GM21619 (cell line): ENCODE results near the gene TPGS1.

ENCODE experiments used
- ATAC-seq: cut with Tn5 transposase; IDR thresholded peaks from one replicate; pipeline ENCODE4 v1.9.1; 2021; ENCODE audit not compliant: unreplicated experiment

Gene TPGS1

DNA sequence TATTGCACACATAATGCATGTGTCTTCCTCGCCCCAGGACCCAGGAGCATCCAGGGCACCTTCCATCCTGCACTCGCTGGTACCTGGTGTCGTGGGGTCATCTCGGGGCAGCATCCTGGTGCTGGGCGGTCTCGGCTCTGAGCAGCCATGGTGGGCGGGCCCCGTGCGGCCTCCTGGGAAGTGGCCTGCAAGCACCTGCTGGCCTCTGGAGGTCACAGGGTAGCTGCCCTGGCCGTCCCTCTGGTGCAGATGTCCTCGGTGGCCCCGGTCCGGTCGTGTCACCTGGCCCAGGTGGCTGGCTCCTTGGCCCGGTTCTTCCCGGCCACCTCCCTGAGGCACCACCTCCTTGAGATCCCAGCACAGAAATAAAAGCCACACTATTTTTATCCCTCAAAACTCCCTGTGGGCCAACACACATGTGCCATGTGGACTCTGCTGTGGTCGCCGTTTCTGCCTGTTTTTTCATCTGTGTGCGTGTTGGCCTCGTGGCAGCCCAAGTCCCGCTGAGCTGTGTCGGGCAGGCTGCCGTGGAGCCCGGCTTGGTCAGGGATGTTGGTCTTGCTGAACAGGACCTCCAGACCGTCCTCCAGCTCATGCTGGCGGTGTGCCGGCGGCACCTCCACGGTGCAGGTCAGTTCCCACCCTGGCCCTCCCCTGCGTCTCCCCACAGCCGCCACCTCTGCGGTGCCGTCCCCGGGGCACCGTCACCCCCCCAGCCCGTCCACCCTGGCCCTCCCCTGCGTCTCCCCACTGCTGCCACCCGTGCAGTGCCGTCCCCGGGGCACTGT is 31.5 kb downstream of the TPGS1 start:
- ATAC-seq: no peak

DNA sequence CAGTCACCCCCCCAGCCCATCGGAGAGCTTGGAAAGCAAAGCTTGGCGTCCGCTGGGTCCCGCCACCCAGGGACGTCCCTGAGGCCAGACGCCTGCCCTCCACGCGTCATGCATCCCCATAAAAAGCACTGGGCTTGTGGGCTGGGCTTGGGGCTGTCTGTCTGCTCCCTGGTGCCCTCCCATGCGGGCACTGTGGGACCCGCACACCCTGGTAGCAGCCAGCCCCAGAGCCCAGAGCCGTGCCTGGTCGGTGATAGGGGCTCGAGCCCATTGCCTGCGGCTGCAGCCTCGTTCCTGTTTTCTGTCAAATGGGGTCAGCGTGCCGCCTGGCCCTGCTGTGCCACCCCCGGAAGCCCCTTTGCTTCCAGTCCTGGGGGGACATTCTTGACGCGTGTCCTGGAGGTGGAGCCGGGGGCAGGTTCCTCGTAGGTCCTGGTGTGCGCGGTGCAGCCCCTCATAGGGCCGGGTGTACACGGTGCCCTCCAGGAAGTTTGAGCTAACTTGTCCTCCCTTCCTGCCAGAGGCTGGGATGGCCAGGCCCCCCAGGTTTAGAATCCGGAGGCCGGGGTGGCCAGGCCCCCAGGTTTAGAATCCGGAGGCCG is 32.2 kb downstream of the TPGS1 start:
- no peak for ATAC-seq

DNA sequence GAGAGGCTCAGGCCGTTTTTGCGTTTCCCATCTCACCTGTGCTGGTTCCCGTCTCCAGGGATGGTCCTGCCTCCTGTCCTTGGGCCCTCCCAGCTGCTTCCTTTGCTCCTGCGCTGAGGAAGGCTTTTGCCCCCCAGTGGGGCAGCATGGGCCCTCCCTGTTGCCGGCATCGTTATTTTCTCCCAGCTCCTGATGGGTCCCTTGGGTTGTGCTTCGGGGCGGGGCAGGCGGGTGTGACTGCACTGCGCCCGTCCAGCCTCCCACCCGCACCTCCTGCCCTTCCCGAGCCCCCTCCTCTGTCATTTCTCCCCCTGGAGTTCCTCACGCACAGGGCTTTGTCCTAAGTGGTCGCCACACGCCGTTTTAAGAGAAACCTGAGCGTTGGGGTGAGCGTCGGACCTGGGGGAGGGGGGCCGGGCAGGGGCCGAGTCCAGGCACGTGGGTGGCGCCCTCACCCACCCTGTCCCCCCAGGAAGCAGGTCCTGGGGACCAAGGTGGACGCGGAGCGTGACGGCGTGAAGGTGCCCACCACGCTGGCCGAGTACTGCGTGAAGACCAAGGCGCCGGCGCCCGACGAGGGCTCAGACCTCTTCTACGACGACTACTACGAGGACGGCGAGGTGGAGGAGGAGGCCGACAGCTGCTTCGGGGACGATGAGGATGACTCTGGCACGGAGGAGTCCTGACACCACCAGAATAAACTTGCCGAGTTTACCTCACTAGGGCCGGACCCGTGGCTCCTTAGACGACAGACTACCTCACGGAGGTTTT is 33.8 kb downstream of the TPGS1 start:
- no peak for ATAC-seq

DNA sequence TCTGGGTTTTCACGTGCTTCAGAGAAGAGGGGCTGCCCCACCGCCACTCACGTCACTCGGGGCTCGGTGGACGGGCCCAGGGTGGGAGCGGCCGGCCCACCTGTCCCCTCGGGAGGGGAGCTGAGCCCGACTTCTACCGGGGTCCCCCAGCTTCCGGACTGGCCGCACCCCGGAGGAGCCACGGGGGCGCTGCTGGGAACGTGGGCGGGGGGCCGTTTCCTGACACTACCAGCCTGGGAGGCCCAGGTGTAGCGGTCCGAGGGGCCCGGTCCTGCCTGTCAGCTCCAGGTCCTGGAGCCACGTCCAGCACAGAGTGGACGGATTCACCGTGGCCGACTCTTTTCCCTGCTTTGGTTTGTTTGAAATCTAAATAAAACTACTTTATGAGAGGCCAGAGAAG is 34.4 kb downstream of the TPGS1 start:
- ATAC-seq: no peak

DNA sequence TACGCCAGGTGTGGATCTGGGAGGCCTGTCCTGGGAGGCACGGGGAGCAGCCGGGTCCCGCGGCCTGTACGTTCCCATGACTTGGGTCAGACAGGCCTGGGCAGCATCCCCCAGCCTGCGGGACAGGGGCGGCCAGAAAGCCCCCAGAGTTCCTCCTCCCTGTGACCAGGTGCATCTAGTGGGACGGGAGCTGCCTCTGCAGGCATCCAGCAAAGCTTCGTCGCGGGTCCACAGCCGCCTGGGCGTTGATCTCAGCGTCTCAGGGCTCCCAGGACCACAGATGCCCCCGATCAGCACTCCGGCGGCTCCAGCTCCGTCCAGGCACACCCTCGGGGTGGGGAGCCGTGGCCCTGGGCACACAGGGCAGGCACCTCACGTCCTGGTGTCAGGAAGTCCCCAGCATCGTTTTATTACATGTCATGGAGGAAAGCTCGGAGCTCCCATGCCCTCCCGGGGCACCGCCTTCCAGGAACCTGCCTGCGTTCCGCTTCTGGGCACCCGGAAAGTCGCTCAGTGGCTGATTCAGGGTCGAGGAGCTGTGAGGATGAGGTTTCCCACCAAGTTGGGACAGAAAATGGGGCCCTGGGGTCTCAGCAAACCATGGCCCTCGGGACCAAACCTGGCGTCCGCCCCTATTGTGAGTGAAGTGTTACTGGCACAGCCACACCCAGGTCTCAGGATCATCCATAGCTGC is 35.0 kb downstream of the TPGS1 start:
- no peak for ATAC-seq

DNA sequence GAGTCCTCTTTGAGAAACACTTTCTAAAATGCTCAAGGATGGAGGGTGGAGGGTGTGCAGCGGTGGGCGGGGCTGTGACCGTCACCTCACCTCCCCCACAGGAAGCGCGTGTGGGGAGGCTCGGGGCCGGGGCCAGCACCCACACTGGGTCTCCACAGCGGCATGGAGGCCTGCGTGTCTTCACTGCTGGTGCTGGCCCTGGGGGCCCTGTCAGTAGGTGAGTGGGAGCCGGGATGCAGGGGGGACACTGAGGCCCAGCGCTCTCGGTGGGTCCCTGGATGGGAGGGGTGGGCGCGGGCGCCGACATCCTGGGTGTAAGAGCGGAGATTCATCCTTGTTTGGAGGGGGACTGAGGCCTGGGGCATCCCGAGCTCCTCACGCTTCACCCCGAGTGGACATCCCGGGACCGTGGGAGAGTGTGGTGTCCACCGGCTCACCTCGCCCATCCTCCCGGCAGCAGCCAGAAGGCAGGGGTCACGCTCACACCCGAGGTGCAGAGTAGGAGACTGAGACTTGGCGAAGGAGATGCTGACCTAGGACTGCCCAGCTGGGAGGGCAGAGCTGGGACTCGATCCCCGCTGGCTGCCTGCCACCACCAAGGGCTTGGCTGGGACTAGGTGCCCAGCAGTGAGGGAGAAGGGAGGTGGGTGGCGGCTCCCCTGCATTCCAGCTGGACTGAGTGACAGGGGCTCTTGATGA is 36.8 kb downstream of the TPGS1 start, which contains the start of gene GZMM:
Gene GZMM (plus strand): TSS at position 144 of the 699 bp plus-strand sequence. CDS start 19 bp downstream, at position 163.
- ATAC-seq: no peak

DNA sequence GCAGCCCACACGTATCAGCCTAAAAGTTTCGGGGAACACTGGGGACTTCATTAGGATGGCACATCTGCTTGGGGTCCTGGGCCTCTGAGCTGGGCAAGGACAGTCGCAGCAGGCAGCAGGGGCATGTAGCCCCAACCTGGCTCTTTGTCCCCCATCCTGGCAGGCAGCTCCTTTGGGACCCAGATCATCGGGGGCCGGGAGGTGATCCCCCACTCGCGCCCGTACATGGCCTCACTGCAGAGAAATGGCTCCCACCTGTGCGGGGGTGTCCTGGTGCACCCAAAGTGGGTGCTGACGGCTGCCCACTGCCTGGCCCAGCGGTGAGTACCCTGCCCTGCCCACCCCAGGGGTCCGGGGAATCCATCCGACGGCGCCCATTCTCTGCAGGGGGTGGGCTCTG is 39.8 kb downstream of the TPGS1 start:
- no peak for ATAC-seq

DNA sequence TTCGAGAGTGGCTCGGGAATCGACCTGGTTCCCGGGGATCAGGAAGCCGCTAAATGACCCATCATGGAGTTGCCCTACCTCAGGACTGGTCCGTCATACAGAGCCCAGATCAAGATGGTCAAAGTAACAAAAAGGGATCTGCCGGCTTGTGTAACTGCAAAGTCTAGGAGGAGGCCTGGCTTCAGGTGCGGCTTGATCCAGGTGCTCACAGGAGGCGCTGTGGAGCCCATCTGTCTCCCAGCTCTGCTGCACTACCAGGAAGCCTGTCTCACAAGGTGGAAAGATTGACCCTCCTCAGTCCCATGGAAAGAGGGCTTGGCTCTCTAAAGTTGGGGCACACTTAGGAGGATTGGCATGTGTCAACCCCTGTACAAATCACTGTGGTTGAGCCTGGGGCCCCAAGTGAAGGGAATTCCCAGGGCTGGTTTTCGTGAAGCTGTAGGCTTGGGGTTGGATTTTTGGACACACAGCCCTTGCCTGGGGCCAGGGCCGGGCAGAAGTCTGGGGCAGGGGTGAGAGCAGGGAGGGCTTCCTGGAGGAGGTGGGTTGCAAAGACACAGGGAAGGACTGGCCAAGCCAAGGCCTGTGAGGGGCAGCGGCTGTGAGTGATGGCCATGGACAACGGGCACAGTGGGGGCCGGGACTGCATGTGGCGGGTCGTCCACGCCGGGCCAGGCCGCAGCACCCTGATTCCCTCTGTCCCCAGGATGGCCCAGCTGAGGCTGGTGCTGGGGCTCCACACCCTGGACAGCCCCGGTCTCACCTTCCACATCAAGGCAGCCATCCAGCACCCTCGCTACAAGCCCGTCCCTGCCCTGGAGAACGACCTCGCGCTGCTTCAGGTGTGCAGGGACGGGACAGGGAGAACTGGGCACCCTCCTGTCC is 40.8 kb downstream of the TPGS1 start:
- no peak for ATAC-seq

DNA sequence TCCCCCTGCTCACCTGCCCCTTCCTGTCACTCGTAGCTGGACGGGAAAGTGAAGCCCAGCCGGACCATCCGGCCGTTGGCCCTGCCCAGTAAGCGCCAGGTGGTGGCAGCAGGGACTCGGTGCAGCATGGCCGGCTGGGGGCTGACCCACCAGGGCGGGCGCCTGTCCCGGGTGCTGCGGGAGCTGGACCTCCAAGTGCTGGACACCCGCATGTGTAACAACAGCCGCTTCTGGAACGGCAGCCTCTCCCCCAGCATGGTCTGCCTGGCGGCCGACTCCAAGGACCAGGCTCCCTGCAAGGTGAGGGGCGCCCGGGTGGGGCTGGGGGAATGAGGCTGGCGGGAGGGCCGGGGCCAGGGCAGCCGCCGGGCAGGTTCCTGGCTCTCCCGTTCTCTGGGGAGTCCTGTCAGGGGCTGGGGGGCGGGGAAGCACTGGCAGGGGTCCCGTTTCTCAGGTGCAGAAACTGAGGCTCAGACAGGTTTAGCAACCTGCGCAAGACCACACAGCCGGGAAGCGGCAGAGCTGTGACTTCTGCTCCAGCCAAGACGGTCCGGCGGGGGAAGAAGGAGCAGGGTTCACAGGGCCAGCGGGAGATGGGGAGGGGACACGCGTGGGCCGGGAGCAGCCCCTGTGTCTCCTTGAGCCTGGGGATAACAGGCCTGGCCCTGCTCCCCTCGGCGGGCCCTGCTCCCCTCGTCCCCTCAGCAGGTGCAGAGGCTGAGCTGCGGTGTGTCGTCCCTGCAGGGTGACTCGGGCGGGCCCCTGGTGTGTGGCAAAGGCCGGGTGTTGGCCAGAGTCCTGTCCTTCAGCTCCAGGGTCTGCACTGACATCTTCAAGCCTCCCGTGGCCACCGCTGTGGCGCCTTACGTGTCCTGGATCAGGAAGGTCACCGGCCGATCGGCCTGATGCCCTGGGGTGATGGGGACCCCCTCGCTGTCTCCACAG is 41.9 kb downstream of the TPGS1 start:
- no peak for ATAC-seq

DNA sequence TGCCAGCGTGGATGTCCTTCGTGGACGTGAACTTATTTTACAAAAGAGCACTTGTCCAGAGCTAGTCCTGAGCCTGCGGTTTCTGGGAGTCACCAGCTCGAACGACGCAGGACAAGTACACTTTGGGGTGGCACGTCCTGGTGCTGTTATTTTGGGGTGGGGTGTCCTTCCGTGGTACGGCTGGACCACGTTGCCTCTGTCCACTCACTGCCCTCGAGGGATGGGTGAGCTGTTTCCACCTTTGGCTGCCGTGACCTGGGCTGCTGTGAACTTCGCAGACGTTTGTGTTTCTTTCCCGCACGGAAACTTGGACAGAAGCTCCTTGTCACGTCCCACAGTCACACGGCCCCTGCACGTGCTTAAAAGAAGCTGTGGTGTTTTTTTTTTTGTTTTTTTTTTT is 47.5 kb downstream of the TPGS1 start:
- no peak for ATAC-seq

DNA sequence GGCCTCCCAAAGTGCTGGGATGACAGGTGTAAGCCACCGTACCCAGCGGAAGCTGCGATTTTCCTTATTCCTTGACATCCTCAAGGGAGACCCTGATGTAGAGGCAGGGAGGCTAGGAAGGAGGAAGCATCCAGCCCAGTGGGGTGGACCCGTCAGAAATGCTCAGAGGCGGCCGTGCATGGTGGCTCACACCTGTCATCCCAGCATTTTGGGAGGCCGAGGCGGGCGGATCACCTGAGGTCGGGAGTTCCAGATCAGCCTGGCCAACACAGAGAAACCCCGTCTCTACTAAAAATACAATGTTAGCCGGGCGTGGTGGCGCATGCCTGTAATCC is 48.1 kb downstream of the TPGS1 start:
- ATAC-seq: no peak

DNA sequence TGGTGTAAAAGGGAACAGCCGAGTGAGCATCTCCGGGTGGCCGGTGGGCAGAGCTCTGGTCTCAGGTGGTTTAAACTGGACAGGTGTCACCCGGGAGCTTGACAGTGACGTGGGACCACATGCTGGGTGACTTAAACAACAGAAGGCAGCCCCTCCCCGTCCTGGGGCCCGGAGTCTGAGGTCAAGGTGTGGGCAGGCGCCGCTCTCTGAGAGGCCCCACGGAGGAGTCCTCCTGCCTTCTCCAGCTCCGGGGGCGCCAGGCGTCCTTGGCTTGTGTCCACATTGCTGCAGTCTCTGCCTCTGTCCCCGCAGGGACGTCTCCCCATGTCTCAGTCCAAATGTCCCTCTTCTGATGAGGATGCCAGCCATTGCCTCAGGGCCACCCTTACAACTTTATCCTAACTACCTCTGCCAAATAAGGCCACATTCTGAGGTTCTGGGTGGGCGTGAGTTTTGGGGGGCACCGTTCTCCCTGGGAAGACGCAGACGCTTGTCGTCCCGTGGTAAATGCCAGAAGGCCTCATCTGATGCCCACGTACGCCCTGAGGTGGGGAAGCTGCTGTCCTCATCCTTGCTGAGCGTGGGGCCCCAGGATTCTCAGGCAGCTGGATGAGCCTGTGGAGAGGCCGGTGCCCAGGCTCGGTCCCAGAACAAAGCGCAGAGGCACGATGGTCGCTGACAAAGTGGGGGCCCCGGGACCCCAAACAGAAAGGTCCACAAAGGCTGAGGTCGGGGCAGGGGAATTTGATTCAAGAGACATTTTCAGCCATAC is 49.5 kb downstream of the TPGS1 start:
- ATAC-seq: no peak

DNA sequence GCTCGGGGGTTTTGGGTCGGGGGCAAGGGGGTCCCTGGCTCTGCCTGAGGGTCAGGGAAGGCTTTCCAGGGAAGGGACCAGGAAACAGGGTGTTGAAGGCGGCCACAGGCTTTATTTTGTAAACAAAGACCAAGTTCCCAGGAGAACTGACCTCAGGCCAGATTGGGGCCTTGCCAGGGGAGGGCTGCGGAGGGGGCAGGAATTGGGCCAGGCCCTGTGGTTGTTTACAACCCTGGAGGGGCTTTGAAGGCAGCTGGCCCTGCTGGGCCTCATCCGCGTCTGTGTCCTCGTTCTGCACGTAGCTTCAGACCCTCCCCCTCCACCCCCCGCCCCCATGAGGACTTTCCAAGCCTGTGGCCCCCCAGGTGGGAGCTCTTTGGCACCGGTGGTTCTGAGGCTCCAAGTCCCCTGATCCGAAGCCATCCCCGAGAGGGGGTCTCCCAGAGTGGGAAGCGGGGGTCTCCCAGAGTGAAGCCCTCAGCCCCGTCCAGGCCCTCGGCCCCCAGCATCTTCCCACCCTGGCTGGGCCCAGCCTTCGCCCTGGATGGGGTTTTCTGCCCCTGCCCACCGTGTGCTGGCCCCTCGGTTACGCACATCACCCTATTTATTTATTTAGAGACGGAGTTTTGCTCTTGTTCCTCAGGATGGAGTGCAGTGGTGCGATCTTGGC is 51.6 kb downstream of the TPGS1 start:
- ATAC-seq: no peak

DNA sequence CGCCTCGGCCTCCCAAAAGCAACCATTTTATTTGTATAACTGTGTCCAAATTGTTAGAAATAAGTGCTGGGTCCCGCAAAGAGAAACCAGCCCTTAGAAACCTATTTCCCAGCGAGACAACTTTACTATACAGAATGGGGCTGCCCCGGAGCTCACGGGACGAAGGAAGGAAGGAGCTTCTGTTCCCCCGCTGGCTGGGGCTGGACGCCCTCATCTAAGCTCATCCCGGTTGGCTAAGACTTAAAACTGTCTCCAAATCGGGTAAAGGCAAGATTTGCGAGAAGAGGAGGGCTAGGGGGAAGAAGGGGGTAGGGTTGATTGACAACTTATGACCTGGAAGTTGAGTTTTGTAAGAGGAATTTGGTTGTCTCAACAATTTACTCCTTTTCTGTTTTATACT is 52.8 kb downstream of the TPGS1 start:
- no peak for ATAC-seq

DNA sequence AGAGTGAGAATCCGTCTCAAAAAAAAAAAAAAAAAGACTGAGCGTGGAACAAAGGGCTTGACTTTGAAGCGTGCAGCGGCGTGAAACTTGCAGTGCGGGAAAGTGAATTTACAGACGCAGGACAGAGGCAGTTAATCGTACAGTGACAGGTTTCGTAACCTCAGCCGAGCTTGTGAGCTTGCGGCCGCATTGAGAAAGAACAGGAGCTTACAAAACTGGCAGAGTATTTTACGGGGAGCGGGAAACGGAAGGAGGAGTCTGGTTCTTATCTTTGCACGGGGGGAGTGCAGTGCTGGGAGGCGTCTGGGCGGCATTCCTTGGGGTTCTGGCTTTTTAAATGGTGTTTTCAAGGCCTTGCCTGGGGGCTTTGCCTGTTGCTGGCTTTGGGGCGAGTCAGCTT is 59.1 kb downstream of the TPGS1 start:
- ATAC-seq: no peak

DNA sequence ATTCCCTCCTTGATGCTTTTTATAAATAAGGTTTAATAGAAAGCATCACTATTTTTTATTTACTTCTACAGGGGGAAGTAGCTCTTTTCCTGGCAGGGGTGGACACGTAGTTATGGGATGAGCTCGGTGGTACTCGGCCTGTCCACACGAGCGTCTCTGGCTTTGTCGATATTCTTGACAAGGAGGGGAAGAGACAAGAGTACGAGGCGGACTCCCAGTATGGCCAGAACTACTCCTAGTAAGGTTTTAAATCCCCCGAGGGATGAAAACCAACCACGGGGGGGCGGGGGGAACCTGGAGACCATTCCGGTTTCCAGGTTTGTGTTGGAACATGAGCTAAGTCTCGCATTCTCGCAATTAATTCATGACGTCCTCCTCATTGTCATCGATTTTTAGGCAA is 59.5 kb downstream of the TPGS1 start:
- no peak for ATAC-seq

DNA sequence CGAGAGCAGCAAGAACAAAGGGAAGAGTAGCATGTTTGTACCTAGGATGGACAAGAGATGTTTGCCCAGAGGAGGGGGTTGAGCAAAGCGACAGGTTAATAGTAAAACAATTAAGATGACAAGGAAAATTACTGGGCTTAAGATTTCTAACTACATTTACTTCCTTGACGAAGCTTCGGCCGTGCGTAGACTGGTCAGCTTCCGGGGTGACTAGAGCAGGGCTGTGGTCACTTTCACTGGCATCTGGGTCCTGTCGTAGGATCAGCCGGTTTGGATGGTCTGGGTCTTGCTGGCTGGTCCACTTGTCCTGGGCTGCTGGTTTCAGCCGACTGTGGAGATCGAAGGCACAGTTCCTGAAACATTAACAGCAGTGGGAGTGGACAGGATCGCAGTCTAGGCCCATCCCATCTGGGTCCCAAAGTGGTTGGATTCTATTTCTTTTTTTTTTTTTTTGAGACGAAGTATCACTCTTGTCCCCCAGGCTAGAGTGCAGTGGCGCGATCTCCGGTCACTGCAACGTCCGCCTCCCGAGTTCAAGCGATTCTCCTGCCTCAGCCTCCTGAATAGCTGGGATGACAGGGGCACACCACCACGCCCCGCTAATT is 60.1 kb downstream of the TPGS1 start:
- ATAC-seq: no peak
